ENCODE measurements around the gene DAB2IP. TPM values are rescaled to one million over a fixed set of nuclear protein-coding genes. Genes with fewer than 3 reads are reported as not detected.

The DAB2IP gene
- total RNA-seq, 1 donor from 2014 or later = 67.8 TPM

- Mint-ChIP-seq H3K27me3 (peaks cover 6% of the 10 kb centered on the region), H3K4me3 (ENCODE audit: low read depth) (no peak overlapping the region), H3K36me3 (ENCODE audit: insufficient read depth) (no peaks in the 10 kb centered on the region), H3K4me1 (ENCODE audit: low read depth) (peaks cover 15% of the 10 kb centered on the region), H3K27ac (no peak overlapping the region), H3K9me3 (ENCODE audit: low read depth) (no peaks in the 10 kb centered on the region)
- no peak for DNase-seq (ENCODE audit: low spot score, unreplicated experiment)
- TF ChIP-seq CTCF (IDR thresholded peaks at IDR 0.05; ENCODE audit: unreplicated experiment) = no peak
Measured at GRCh38 chr9:121811751-121812150, 160.3 kb downstream of the DAB2IP start.

GRCh38 chr9:121812159-121812735 lies 160.8 kb downstream of the DAB2IP start:
- peaks cover 17% of the 10 kb centered on the region for H3K4me1 Mint-ChIP-seq (ENCODE audit: low read depth)
- TF ChIP-seq CTCF (IDR thresholded peaks at IDR 0.05; ENCODE audit: unreplicated experiment) = no peak
- H3K9me3 Mint-ChIP-seq (ENCODE audit: low read depth) = no peaks in the 10 kb centered on the region
- peaks cover 11% of the 10 kb centered on the region for H3K27me3 Mint-ChIP-seq
- H3K4me3 Mint-ChIP-seq (ENCODE audit: low read depth) = no peak overlapping the region
- H3K36me3 Mint-ChIP-seq (ENCODE audit: insufficient read depth) = no peaks in the 10 kb centered on the region
- no peak for DNase-seq (ENCODE audit: low spot score, unreplicated experiment)
- no peak overlapping the region for H3K27ac Mint-ChIP-seq

- Mint-ChIP-seq H3K27ac (no peak overlapping the region), H3K9me3 (ENCODE audit: low read depth) (no peaks in the 10 kb centered on the region), H3K27me3 (peaks cover 25% of the 10 kb centered on the region), H3K36me3 (ENCODE audit: insufficient read depth) (no peaks in the 10 kb centered on the region), H3K4me3 (ENCODE audit: low read depth) (no peak overlapping the region), H3K4me1 (ENCODE audit: low read depth) (peaks cover 17% of the 10 kb centered on the region)
- TF ChIP-seq CTCF (IDR thresholded peaks at IDR 0.05; ENCODE audit: unreplicated experiment) = no peak
- DNase-seq (ENCODE audit: low spot score, unreplicated experiment) = no peak
Measured at GRCh38 chr9:121813519-121814210, 162.2 kb downstream of the DAB2IP start.

GRCh38 chr9:121814594-121814993 lies 163.2 kb downstream of the DAB2IP start:
- Mint-ChIP-seq H3K4me3 (ENCODE audit: low read depth) (no peak overlapping the region), H3K4me1 (ENCODE audit: low read depth) (peaks cover 19% of the 10 kb centered on the region), H3K27ac (no peak overlapping the region), H3K36me3 (ENCODE audit: insufficient read depth) (no peaks in the 10 kb centered on the region), H3K27me3 (peaks cover 28% of the 10 kb centered on the region), H3K9me3 (ENCODE audit: low read depth) (no peaks in the 10 kb centered on the region)
- DNase-seq (ENCODE audit: low spot score, unreplicated experiment) = no peak
- TF ChIP-seq CTCF (IDR thresholded peaks at IDR 0.05; ENCODE audit: unreplicated experiment) = no peak

- Mint-ChIP-seq H3K36me3 (ENCODE audit: insufficient read depth) (no peaks in the 10 kb centered on the region), H3K4me1 (ENCODE audit: low read depth) (peaks cover 19% of the 10 kb centered on the region), H3K27me3 (peaks cover 28% of the 10 kb centered on the region), H3K9me3 (ENCODE audit: low read depth) (no peaks in the 10 kb centered on the region), H3K4me3 (ENCODE audit: low read depth) (no peak overlapping the region), H3K27ac (no peak overlapping the region)
- no peak for DNase-seq (ENCODE audit: low spot score, unreplicated experiment)
- TF ChIP-seq CTCF (IDR thresholded peaks at IDR 0.05; ENCODE audit: unreplicated experiment) = no peak
Measured at GRCh38 chr9:121815084-121815483, 163.7 kb downstream of the DAB2IP start.
